LNCaP clone FGC (cell line): Measurements from ENCODE around the gene FOXC2.

Experiments
- DNase-seq: peaks from one replicate; pipeline ENCODE4 v3.0.0-alpha.2; 2011; ENCODE audit warnings: low read depth
- H3K4me3 ChIP-seq: 2 replicates; pipeline ENCODE4 v1.5.1; 2011; ENCODE audit warnings: mild to moderate bottlenecking, low read depth, low read length, control low read depth
- CTCF ChIP-seq: IDR thresholded peaks from 2 replicates; pipeline ENCODE4 v1.5.1; 2012; ENCODE audit warnings: mild to moderate bottlenecking; ENCODE audit not compliant: control insufficient read depth, insufficient read depth; ENCODE audit errors: extremely low read depth

Gene FOXC2

GRCh38 chr16:86608301-86608747 is 41.7 kb downstream of the FOXC2 start:
- no peak overlapping the region for H3K4me3 ChIP-seq
- TF ChIP-seq CTCF: no peak
- no peak for DNase-seq

GRCh38 chr16:86609115-86609514 is 42.5 kb downstream of the FOXC2 start:
- H3K4me3 ChIP-seq: no peak overlapping the region
- no peak for TF ChIP-seq CTCF
- no peak for DNase-seq

GRCh38 chr16:86609661-86610060 is 43.0 kb downstream of the FOXC2 start:
- DNase-seq: no peak
- H3K4me3 ChIP-seq: no peak overlapping the region
- TF ChIP-seq CTCF: no peak

- no peak for TF ChIP-seq CTCF
- DNase-seq: no peak
- H3K4me3 ChIP-seq: no peak overlapping the region
These were observed 44.3 kb downstream of the FOXC2 start for GRCh38 chr16:86610779-86611524.

GRCh38 chr16:86611525-86611855 is 44.9 kb downstream of the FOXC2 start:
- no peak for TF ChIP-seq CTCF
- no peak overlapping the region for H3K4me3 ChIP-seq
- DNase-seq: no peak

GRCh38 chr16:86611941-86612340 is 45.3 kb downstream of the FOXC2 start:
- no peak overlapping the region for H3K4me3 ChIP-seq
- no peak for DNase-seq
- no peak for TF ChIP-seq CTCF

GRCh38 chr16:86614699-86615098 is 48.1 kb downstream of the FOXC2 start:
- DNase-seq: peak; percentile 3
- TF ChIP-seq CTCF: no peak
- no peak overlapping the region for H3K4me3 ChIP-seq
